Mesodermal cell (in vitro differentiated cells): ENCODE results near the gene MAPK8.

Experiments
- H3K27ac ChIP-seq: 2 replicates; pipeline ENCODE4 v1.7.0; 2013; ENCODE audit warnings: mild to moderate bottlenecking, low read depth, low read length, moderate library complexity; ENCODE audit not compliant: severe bottlenecking
- H3K36me3 ChIP-seq: 2 replicates; pipeline ENCODE4 v1.7.1; 2013; ENCODE audit warnings: mild to moderate bottlenecking, low read length, moderate library complexity; ENCODE audit not compliant: control insufficient read depth, insufficient read depth
- H3K4me1 ChIP-seq: one replicate; pipeline ENCODE4 v1.7.1; 2013; ENCODE audit warnings: mild to moderate bottlenecking, low read length; ENCODE audit not compliant: insufficient read depth, control insufficient read depth, poor library complexity, severe bottlenecking
- H3K4me3 ChIP-seq: 2 replicates; pipeline ENCODE4 v1.7.0; 2013; ENCODE audit warnings: low read length, control low read depth, mild to moderate bottlenecking; ENCODE audit not compliant: insufficient read depth, poor library complexity, severe bottlenecking; ENCODE audit errors: extremely low read depth
- H3K9me3 ChIP-seq: 2 replicates; pipeline ENCODE4 v1.7.1; 2013; ENCODE audit warnings: mild to moderate bottlenecking, low read length, moderate library complexity; ENCODE audit not compliant: control insufficient read depth
- WGBS, 2 experiments: methylation state at CpG; one replicate each; pipeline ENCODE4 v1.1.5; 2013; ENCODE audit warnings: missing lambda C conversion rate in 2 of 2; ENCODE audit not compliant: insufficient coverage in 2 of 2; 5-methylcytosine and 5-hydroxymethylcytosine counted together

MAPK8 gene

GRCh38 chr10:48358162-48358561 is 51.7 kb downstream of the MAPK8 start:
- no peaks in the 10 kb centered on the region for H3K36me3 ChIP-seq
- H3K27ac ChIP-seq: no peak overlapping the region
- no peaks in the 10 kb centered on the region for H3K4me1 ChIP-seq
- no CpG with 5 or more reads among the region's 1 CpG for WGBS, 2 experiments
- H3K9me3 ChIP-seq: no peaks in the 10 kb centered on the region
- no peak overlapping the region for H3K4me3 ChIP-seq

- Histone ChIP-seq H3K27ac (no peak overlapping the region), H3K4me3 (no peak overlapping the region)
- 70% methylated on average over 2 of the region's 5 CpGs; no CpG with 5 or more reads in 1 of the 2 experiments for WGBS, 2 experiments
Observed at GRCh38 chr10:48358838-48359237, 52.4 kb downstream of the MAPK8 start.

GRCh38 chr10:48361176-48361575 is 54.7 kb downstream of the MAPK8 start:
- Histone ChIP-seq H3K27ac (no peak overlapping the region), H3K9me3 (no peaks in the 10 kb centered on the region), H3K36me3 (no peaks in the 10 kb centered on the region), H3K4me1 (peaks cover 13% of the 10 kb centered on the region), H3K4me3 (no peak overlapping the region)
- WGBS, 2 experiments: 96 to 100% methylated on average over 2 of the region's 2 CpGs

More at GRCh38 chr10:48358838-48359237, 52.4 kb downstream of the MAPK8 start:
- Histone ChIP-seq H3K36me3 (no peaks in the 10 kb centered on the region), H3K9me3 (no peaks in the 10 kb centered on the region), H3K4me1 (peaks cover under 1% of the 10 kb centered on the region)

- Histone ChIP-seq H3K4me3 (no peak overlapping the region), H3K36me3 (no peaks in the 10 kb centered on the region)
- 67 to 82% methylated on average over 1 of the region's 5 CpGs for WGBS, 2 experiments
Observed at GRCh38 chr10:48363617-48364355, 57.3 kb downstream of the MAPK8 start.

GRCh38 chr10:48364659-48365405 is 58.4 kb downstream of the MAPK8 start:
- no CpG with 5 or more reads among the region's 3 CpGs for WGBS, 2 experiments
- H3K36me3 ChIP-seq: no peaks in the 10 kb centered on the region
- H3K9me3 ChIP-seq: no peaks in the 10 kb centered on the region
- peaks cover 13% of the 10 kb centered on the region for H3K4me1 ChIP-seq
- H3K27ac ChIP-seq: no peak overlapping the region
- H3K4me3 ChIP-seq: no peak overlapping the region

More at GRCh38 chr10:48363617-48364355, 57.3 kb downstream of the MAPK8 start:
- Histone ChIP-seq H3K4me1 (peaks cover 13% of the 10 kb centered on the region), H3K9me3 (no peaks in the 10 kb centered on the region), H3K27ac (no peak overlapping the region)

GRCh38 chr10:48365668-48366067 is 59.2 kb downstream of the MAPK8 start:
- H3K27ac ChIP-seq: no peak overlapping the region
- no peak overlapping the region for H3K4me3 ChIP-seq
- H3K9me3 ChIP-seq: no peaks in the 10 kb centered on the region
- peaks cover 13% of the 10 kb centered on the region for H3K4me1 ChIP-seq
- no peaks in the 10 kb centered on the region for H3K36me3 ChIP-seq
- WGBS, 2 experiments: no CpG with 5 or more reads among the region's 1 CpG

- no peak overlapping the region for H3K27ac ChIP-seq
- H3K9me3 ChIP-seq: no peaks in the 10 kb centered on the region
- H3K36me3 ChIP-seq: no peaks in the 10 kb centered on the region
- no peak overlapping the region for H3K4me3 ChIP-seq
- H3K4me1 ChIP-seq: peaks cover 13% of the 10 kb centered on the region
Observed at GRCh38 chr10:48366261-48366660, 59.8 kb downstream of the MAPK8 start.

- H3K4me1 ChIP-seq: peaks cover 6% of the 10 kb centered on the region
- H3K36me3 ChIP-seq: peaks cover 6% of the 10 kb centered on the region
- no peak overlapping the region for H3K27ac ChIP-seq
- H3K9me3 ChIP-seq: no peaks in the 10 kb centered on the region
- H3K4me3 ChIP-seq: no peak overlapping the region
Observed at GRCh38 chr10:48369501-48369900, 63.0 kb downstream of the MAPK8 start.

- 60 to 100% methylated on average over 1 of the region's 2 CpGs for WGBS, 2 experiments
- Histone ChIP-seq H3K36me3 (no peaks in the 10 kb centered on the region), H3K9me3 (peaks cover 3% of the 10 kb centered on the region), H3K27ac (no peak overlapping the region), H3K4me1 (no peaks in the 10 kb centered on the region), H3K4me3 (no peak overlapping the region)
Observed at GRCh38 chr10:48377751-48378530, 71.5 kb downstream of the MAPK8 start.

- Histone ChIP-seq H3K9me3 (peaks cover 3% of the 10 kb centered on the region), H3K4me3 (no peak overlapping the region), H3K4me1 (no peaks in the 10 kb centered on the region), H3K36me3 (no peaks in the 10 kb centered on the region), H3K27ac (no peak overlapping the region)
- WGBS, 2 experiments: 50 to 80% methylated on average over 1 to 2 of the region's 3 CpGs
Observed at GRCh38 chr10:48378675-48379074, 72.2 kb downstream of the MAPK8 start.
